SK-N-SH (cell line): ENCODE results near the gene ARHGAP8. TPM values are rescaled to one million over a fixed set of nuclear protein-coding genes. Genes with fewer than 3 reads are reported as not detected.

Experiments used
- CTCF ChIA-PET: fragments of 300-600, 350-600 bp; formaldehyde crosslinking; extraction: SDS; loops from one replicate; lab custom pipeline; 2021; lab: Yijun Ruan, JAX
- POLR2A ChIA-PET: fragments of 350-600 bp; sonication (Branson Sonifier 250); formaldehyde crosslinking; extraction: SDS; loops from one replicate; lab custom pipeline; 2020; ENCODE audit warnings: antibody characterized with exemption, inconsistent platforms; lab: Yijun Ruan, JAX
- DNase-seq: peaks from one replicate; pipeline ENCODE4 v3.0.0; 2012
- H2AFZ ChIP-seq: fragments of 200-600 bp; sonication (generic); 2 replicates; pipeline ENCODE4 v1.8.1; 2016; ENCODE audit warnings: antibody characterized with exemption, mild to moderate bottlenecking, low read depth
- H3F3A ChIP-seq: fragments of 200-600 bp; sonication (generic); replicated peaks from 2 replicates; pipeline ENCODE3; 2016; ENCODE audit warnings: antibody characterized with exemption, mild to moderate bottlenecking; ENCODE audit not compliant: insufficient read depth
- H3K27ac ChIP-seq, 2 experiments: fragments of 200-500 bp in 1 of 2; fragments of 200-600 bp in 1 of 2; sonication (Bioruptor generic) in 1 of 2; sonication (generic), shearing (Covaris generic) in 1 of 2; 2 replicates each; pipeline versions ENCODE4 v1.5.1 to v1.6.1; 2014 to 2016; ENCODE audit warnings: low read depth in 2 of 2, inconsistent platforms in 1 of 2, low read length in 1 of 2, mild to moderate bottlenecking in 1 of 2, mixed read lengths in 1 of 2
- H3K27me3 ChIP-seq: fragments of 200-600 bp; sonication (generic), shearing (Covaris generic); 2 replicates; pipeline ENCODE4 v1.6.1; 2016; ENCODE audit warnings: mixed run types; ENCODE audit not compliant: insufficient read depth
- H3K36me3 ChIP-seq, 2 experiments: fragments of 200-500 bp in 1 of 2; fragments of 200-600 bp in 1 of 2; sonication (Bioruptor generic) in 1 of 2; sonication (generic) in 1 of 2; replicated peaks in 1 of 2; 2 replicates each; pipeline versions ENCODE3 to v1.5.1; 2014 to 2016; ENCODE audit warnings: low read length in 1 of 2, mild to moderate bottlenecking in 1 of 2; ENCODE audit not compliant: insufficient read depth in 2 of 2, control insufficient read depth in 1 of 2
- H3K4me1 ChIP-seq, 2 experiments: fragments of 200-500 bp in 1 of 2; fragments of 200-600 bp in 1 of 2; sonication (Bioruptor generic) in 1 of 2; sonication (generic), shearing (Covaris generic) in 1 of 2; 2 replicates each; pipeline versions ENCODE4 v1.5.1 to v1.6.1; 2014 to 2016; ENCODE audit warnings: low read depth in 1 of 2, low read length in 1 of 2, mixed run types in 1 of 2; ENCODE audit not compliant: insufficient read depth in 2 of 2, control insufficient read depth in 1 of 2
- H3K4me2 ChIP-seq: fragments of 200-600 bp; sonication (generic), shearing (Covaris generic); 2 replicates; pipeline ENCODE4 v1.6.1; 2017; ENCODE audit warnings: mixed run types
- H3K4me3 ChIP-seq, 2 experiments: fragments of 200-500 bp in 1 of 2; fragments of 200-600 bp in 1 of 2; sonication (Bioruptor generic) in 1 of 2; sonication (generic), shearing (Covaris generic) in 1 of 2; 2 replicates each; pipeline versions ENCODE4 v1.5.1 to v1.8.1; 2014 to 2016; ENCODE audit warnings: low read depth in 2 of 2, inconsistent platforms in 1 of 2, low read length in 1 of 2, mild to moderate bottlenecking in 1 of 2, mixed read lengths in 1 of 2, moderate library complexity in 1 of 2
- H3K79me2 ChIP-seq: fragments of 200-600 bp; sonication (generic); 2 replicates; pipeline ENCODE4 v1.8.1; 2017; ENCODE audit warnings: mild to moderate bottlenecking; ENCODE audit not compliant: insufficient read depth
- H3K9ac ChIP-seq: fragments of 200-600 bp; sonication (generic); 2 replicates; pipeline ENCODE4 v1.6.1; 2017; ENCODE audit warnings: mixed run types
- H3K9me2 ChIP-seq: fragments of 200-600 bp; sonication (generic); 2 replicates; pipeline ENCODE4 v1.6.1; 2017; ENCODE audit warnings: mixed run types
- H3K9me3 ChIP-seq: fragments of 200-600 bp; sonication (generic); 2 replicates; pipeline ENCODE4 v1.6.1; 2017; ENCODE audit warnings: mixed run types, mild to moderate bottlenecking, moderate library complexity
- H4K20me1 ChIP-seq: fragments of 200-600 bp; sonication (generic); 2 replicates; pipeline ENCODE4 v1.6.1; 2017; ENCODE audit warnings: mild to moderate bottlenecking, mixed run types; ENCODE audit not compliant: insufficient read depth
- CHD2 ChIP-seq: fragments of 150-350 bp; IDR thresholded peaks from 2 replicates; pipeline ENCODE4 v1.6.1; 2018; ENCODE audit warnings: low read length; ENCODE audit not compliant: partially characterized antibody
- FOXM1 ChIP-seq: IDR thresholded peaks from 2 replicates; pipeline ENCODE4 v1.4.0; 2012; ENCODE audit warnings: low read depth, mild to moderate bottlenecking
- JUND ChIP-seq: IDR thresholded peaks from 2 replicates; pipeline ENCODE4 v1.4.0; 2012
- MEF2A ChIP-seq: IDR thresholded peaks from 2 replicates; pipeline ENCODE4 v1.4.0; 2012; ENCODE audit warnings: low read depth, borderline replicate concordance
- NFIC ChIP-seq: IDR thresholded peaks from 2 replicates; pipeline ENCODE4 v1.4.0; 2012; ENCODE audit warnings: borderline replicate concordance
- NRF1 ChIP-seq: IDR thresholded peaks from 2 replicates; pipeline ENCODE4 v1.6.1; 2012; ENCODE audit warnings: low read depth, mild to moderate bottlenecking, low read length
- POLR2AphosphoS5 ChIP-seq: IDR thresholded peaks from 2 replicates; pipeline ENCODE4 v1.6.1; 2012; ENCODE audit warnings: low read depth, low read length
- RFX5 ChIP-seq: IDR thresholded peaks from 2 replicates; pipeline ENCODE4 v1.6.1; 2012; ENCODE audit warnings: mild to moderate bottlenecking, improper control_type of control experiment, low read length
- RXRA ChIP-seq: IDR thresholded peaks from 2 replicates; pipeline ENCODE4 v1.4.0; 2012; ENCODE audit warnings: low read depth, mild to moderate bottlenecking, borderline replicate concordance
- SMC3 ChIP-seq: IDR thresholded peaks from 2 replicates; pipeline ENCODE4 v1.6.1; 2012; ENCODE audit warnings: low read depth, low read length, improper control_type of control experiment
- TAF1 ChIP-seq: IDR thresholded peaks from 2 replicates; pipeline ENCODE4 v1.6.1; 2012; ENCODE audit warnings: low read depth, mild to moderate bottlenecking, low read length, moderate library complexity, borderline replicate concordance
- TCF12 ChIP-seq: IDR thresholded peaks from 2 replicates; pipeline ENCODE4 v1.4.0; 2012
- TEAD4 ChIP-seq: IDR thresholded peaks from 2 replicates; pipeline ENCODE4 v1.4.0; 2012; ENCODE audit warnings: mild to moderate bottlenecking, borderline replicate concordance; ENCODE audit not compliant: insufficient read depth
- WGBS: methylation state at CpG from one replicate; pipeline ENCODE4 v1.1.6; 2017; ENCODE audit warnings: low lambda C conversion rate; 5-methylcytosine and 5-hydroxymethylcytosine counted together
- polyA plus RNA-seq, 3 experiments: library from polyadenylated mRNA; depleted of rRNA; stranded (reverse); fragments of >200 nt; gene quantifications; 2 replicates each; pipeline ENCODE4 v1.2.3, GENCODE V29; 2012
- TF ChIP-seq, protein P1 (sequence below): fragments of 150-350 bp; IDR thresholded peaks from 2 replicates; pipeline ENCODE4 v1.6.1; 2017; ENCODE audit warnings: antibody characterized with exemption, low read length, low read depth, borderline replicate concordance
- TF ChIP-seq, protein P2 (sequence below): IDR thresholded peaks from 2 replicates; pipeline ENCODE4 v1.6.1; 2012; ENCODE audit warnings: mild to moderate bottlenecking, low read depth, low read length, moderate library complexity
- TF ChIP-seq, protein P3 (sequence below): IDR thresholded peaks from 2 replicates; pipeline ENCODE4 v1.4.0; 2012; ENCODE audit warnings: low read depth
- TF ChIP-seq, protein P4 (sequence below): fragments of 200-600 bp; sonication (generic); IDR thresholded peaks from 2 replicates; pipeline ENCODE4 v1.6.1; 2017; ENCODE audit warnings: antibody characterized with exemption, mild to moderate bottlenecking, moderate library complexity
- TF ChIP-seq, protein P5 (sequence below): IDR thresholded peaks from 2 replicates; pipeline ENCODE4 v1.4.0; 2012; ENCODE audit warnings: low read depth, borderline replicate concordance

ARHGAP8 gene
- polyA plus RNA-seq, 1 of the 3 experiments (the other 2 are of a cell fraction), result 0.08 TPM

DNA sequence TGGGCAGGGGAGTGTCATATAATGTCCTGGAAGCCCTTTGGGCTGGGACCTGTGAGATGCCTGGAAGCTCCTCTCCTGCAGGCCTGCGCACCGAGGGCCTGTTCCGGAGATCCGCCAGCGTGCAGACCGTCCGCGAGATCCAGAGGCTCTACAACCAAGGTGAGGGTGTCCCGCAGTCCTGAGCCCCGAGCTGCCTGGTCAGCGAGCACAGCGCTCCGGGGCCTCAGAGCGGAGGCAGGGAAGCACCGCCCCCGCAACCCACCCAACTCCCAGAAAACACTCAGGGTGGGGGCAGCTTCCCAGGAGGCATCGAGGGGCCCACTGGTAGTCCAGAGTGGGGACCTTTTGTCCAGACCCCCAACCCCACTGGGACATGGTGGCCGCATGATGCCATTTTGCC, 95.5 kb downstream of the ARHGAP8 start:
- 82% methylated on average over 7 of the region's 18 CpGs for WGBS
- no peaks in the 10 kb centered on the region for H3F3A ChIP-seq
- H3K27ac ChIP-seq, result peak overlapping the region in 1 of 2 experiments; percentile 50; a peak in 1 of 4 replicates
- H3K4me3 ChIP-seq, result no peak overlapping the region
- H3K9ac ChIP-seq, result no peak overlapping the region
- no peak overlapping the region for H3K4me2 ChIP-seq
- no peak for TF ChIP-seq FOXM1
- TF ChIP-seq MEF2A, result no peak
- TF ChIP-seq JUND, result no peak
- TF ChIP-seq, protein P1, sequence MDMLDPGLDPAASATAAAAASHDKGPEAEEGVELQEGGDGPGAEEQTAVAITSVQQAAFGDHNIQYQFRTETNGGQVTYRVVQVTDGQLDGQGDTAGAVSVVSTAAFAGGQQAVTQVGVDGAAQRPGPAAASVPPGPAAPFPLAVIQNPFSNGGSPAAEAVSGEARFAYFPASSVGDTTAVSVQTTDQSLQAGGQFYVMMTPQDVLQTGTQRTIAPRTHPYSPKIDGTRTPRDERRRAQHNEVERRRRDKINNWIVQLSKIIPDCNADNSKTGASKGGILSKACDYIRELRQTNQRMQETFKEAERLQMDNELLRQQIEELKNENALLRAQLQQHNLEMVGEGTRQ, result no peak
- TF ChIP-seq, protein P2, sequence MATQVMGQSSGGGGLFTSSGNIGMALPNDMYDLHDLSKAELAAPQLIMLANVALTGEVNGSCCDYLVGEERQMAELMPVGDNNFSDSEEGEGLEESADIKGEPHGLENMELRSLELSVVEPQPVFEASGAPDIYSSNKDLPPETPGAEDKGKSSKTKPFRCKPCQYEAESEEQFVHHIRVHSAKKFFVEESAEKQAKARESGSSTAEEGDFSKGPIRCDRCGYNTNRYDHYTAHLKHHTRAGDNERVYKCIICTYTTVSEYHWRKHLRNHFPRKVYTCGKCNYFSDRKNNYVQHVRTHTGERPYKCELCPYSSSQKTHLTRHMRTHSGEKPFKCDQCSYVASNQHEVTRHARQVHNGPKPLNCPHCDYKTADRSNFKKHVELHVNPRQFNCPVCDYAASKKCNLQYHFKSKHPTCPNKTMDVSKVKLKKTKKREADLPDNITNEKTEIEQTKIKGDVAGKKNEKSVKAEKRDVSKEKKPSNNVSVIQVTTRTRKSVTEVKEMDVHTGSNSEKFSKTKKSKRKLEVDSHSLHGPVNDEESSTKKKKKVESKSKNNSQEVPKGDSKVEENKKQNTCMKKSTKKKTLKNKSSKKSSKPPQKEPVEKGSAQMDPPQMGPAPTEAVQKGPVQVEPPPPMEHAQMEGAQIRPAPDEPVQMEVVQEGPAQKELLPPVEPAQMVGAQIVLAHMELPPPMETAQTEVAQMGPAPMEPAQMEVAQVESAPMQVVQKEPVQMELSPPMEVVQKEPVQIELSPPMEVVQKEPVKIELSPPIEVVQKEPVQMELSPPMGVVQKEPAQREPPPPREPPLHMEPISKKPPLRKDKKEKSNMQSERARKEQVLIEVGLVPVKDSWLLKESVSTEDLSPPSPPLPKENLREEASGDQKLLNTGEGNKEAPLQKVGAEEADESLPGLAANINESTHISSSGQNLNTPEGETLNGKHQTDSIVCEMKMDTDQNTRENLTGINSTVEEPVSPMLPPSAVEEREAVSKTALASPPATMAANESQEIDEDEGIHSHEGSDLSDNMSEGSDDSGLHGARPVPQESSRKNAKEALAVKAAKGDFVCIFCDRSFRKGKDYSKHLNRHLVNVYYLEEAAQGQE, result no peak
- TF ChIP-seq, protein P3, sequence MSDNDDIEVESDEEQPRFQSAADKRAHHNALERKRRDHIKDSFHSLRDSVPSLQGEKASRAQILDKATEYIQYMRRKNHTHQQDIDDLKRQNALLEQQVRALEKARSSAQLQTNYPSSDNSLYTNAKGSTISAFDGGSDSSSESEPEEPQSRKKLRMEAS, result no peak
- no peak for TF ChIP-seq TAF1
- no peak for TF ChIP-seq RFX5
- POLR2A ChIA-PET, result no interaction called here
- H3K9me3 ChIP-seq, result no peaks in the 10 kb centered on the region
- CTCF ChIA-PET, result interaction anchor here (0.9 to 1.5 kb wide), 5 partner anchors 18 to 234 kb away, joined by 3 to 5 read pairs (median 3); no protein-coding TSS in a partner anchor
- DNase-seq, result no peak
- H3K79me2 ChIP-seq, result no peaks in the 10 kb centered on the region
- peaks cover 0 to 19% of the 10 kb centered on the region in 2 experiments; a peak in 1 of 4 replicates for H3K4me1 ChIP-seq
- no peaks in the 10 kb centered on the region for H3K27me3 ChIP-seq
- no peak overlapping the region for H2AFZ ChIP-seq
- H3K9me2 ChIP-seq, result no peaks in the 10 kb centered on the region
- H4K20me1 ChIP-seq, result no peaks in the 10 kb centered on the region
- H3K36me3 ChIP-seq, result no peaks in the 10 kb centered on the region

DNA sequence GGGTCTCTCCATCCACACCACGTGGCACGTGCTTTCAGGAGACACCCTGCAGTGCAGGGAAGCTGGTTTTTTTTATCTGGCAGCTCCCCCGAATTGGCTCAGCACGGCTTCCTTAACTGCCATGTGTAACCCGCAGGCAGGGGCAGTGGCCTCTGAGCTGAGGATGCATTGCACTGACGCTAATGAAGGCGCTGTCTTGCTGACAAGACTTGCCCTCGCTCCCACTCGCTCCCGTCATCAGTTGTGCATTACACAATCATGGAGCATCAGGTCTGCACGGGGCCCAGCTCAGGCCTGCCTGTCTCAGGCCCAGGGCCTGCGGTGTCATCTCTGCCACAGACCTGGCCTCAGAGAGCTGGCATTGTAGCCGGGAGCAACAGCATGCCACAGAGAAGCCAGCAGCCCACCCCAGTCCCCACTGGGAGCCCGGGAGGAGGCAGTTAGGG, 95.9 kb downstream of the ARHGAP8 start:
- DNase-seq, result no peak
- Histone ChIP-seq H4K20me1 (no peaks in the 10 kb centered on the region), H3F3A (no peaks in the 10 kb centered on the region), H3K4me3 (no peak overlapping the region), H3K27me3 (no peaks in the 10 kb centered on the region), H3K4me2 (no peak overlapping the region), H2AFZ (no peak overlapping the region), H3K9me2 (no peaks in the 10 kb centered on the region), H3K27ac (no peak overlapping the region), H3K9me3 (no peaks in the 10 kb centered on the region), H3K9ac (no peak overlapping the region), H3K79me2 (no peaks in the 10 kb centered on the region), H3K4me1 (peaks cover 0 to 19% of the 10 kb centered on the region in 2 experiments; a peak in 1 of 4 replicates), H3K36me3 (no peaks in the 10 kb centered on the region)
- 66% methylated on average over 11 of the region's 14 CpGs for WGBS
- POLR2A ChIA-PET, result no interaction called here
- CTCF ChIA-PET, result interaction anchor here (0.9 to 1.5 kb wide), 5 partner anchors 18 to 233 kb away, joined by 3 to 5 read pairs (median 3); no protein-coding TSS in a partner anchor
- TF ChIP-seq, protein P4, sequence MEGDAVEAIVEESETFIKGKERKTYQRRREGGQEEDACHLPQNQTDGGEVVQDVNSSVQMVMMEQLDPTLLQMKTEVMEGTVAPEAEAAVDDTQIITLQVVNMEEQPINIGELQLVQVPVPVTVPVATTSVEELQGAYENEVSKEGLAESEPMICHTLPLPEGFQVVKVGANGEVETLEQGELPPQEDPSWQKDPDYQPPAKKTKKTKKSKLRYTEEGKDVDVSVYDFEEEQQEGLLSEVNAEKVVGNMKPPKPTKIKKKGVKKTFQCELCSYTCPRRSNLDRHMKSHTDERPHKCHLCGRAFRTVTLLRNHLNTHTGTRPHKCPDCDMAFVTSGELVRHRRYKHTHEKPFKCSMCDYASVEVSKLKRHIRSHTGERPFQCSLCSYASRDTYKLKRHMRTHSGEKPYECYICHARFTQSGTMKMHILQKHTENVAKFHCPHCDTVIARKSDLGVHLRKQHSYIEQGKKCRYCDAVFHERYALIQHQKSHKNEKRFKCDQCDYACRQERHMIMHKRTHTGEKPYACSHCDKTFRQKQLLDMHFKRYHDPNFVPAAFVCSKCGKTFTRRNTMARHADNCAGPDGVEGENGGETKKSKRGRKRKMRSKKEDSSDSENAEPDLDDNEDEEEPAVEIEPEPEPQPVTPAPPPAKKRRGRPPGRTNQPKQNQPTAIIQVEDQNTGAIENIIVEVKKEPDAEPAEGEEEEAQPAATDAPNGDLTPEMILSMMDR, result no peak
- TF ChIP-seq FOXM1 (no peak), TCF12 (no peak), POLR2AphosphoS5 (no peak), MEF2A (no peak), NFIC (no peak), TAF1 (no peak), SMC3 (no peak), CHD2 (no peak), RXRA (no peak), NRF1 (no peak), TEAD4 (no peak)
- TF ChIP-seq, protein P5, sequence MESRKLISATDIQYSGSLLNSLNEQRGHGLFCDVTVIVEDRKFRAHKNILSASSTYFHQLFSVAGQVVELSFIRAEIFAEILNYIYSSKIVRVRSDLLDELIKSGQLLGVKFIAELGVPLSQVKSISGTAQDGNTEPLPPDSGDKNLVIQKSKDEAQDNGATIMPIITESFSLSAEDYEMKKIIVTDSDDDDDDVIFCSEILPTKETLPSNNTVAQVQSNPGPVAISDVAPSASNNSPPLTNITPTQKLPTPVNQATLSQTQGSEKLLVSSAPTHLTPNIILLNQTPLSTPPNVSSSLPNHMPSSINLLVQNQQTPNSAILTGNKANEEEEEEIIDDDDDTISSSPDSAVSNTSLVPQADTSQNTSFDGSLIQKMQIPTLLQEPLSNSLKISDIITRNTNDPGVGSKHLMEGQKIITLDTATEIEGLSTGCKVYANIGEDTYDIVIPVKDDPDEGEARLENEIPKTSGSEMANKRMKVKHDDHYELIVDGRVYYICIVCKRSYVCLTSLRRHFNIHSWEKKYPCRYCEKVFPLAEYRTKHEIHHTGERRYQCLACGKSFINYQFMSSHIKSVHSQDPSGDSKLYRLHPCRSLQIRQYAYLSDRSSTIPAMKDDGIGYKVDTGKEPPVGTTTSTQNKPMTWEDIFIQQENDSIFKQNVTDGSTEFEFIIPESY, result no peak
- TF ChIP-seq, protein P1, result no peak
